DND-41 (cell line): ENCODE measurements around the gene ERH.

Experiments
- ATAC-seq: fragments of 200-7000 bp; cut with Tn5 transposase; 3 replicates; pipeline ENCODE4 v1.9.1; 2021; ENCODE audit warnings: low read depth; ENCODE audit not compliant: insufficient read depth
- DNase-seq: peaks from one replicate; pipeline ENCODE4 v3.0.0-alpha.2; 2020
- H2AFZ ChIP-seq: 2 replicates; pipeline ENCODE4 v1.6.0; 2012; ENCODE audit warnings: low read depth, low read length
- H3K27ac ChIP-seq: 2 replicates; pipeline ENCODE4 v1.5.1; 2012; ENCODE audit warnings: low read length, inconsistent platforms
- H3K27me3 ChIP-seq: fragments of 200-600 bp; sonication (generic); 2 replicates; pipeline ENCODE4 v1.6.0; 2012; ENCODE audit warnings: low read length, mild to moderate bottlenecking, inconsistent platforms; ENCODE audit not compliant: insufficient read depth, poor library complexity
- H3K36me3 ChIP-seq: 2 replicates; pipeline ENCODE4 v1.5.1; 2012; ENCODE audit warnings: low read length, inconsistent platforms; ENCODE audit not compliant: insufficient read depth
- H3K4me1 ChIP-seq: 2 replicates; pipeline ENCODE4 v1.5.1; 2012; ENCODE audit warnings: mild to moderate bottlenecking, low read length; ENCODE audit not compliant: insufficient read depth
- H3K4me2 ChIP-seq: 2 replicates; pipeline ENCODE4 v1.6.0; 2012; ENCODE audit warnings: mild to moderate bottlenecking, moderate library complexity, low read length, inconsistent platforms; ENCODE audit not compliant: insufficient read depth
- H3K4me3 ChIP-seq, 2 experiments: fragments of 200-600 bp in 1 of 2; shearing (Covaris generic) in 1 of 2; 2 replicates each; pipeline ENCODE4 v1.5.1; 2012 to 2016; ENCODE audit warnings: inconsistent platforms in 2 of 2, low read length in 2 of 2, mild to moderate bottlenecking in 2 of 2, low read depth in 1 of 2, moderate library complexity in 1 of 2
- H3K79me2 ChIP-seq: 2 replicates; pipeline ENCODE4 v1.6.0; 2012; ENCODE audit warnings: low read length, inconsistent platforms; ENCODE audit not compliant: insufficient read depth
- H3K9ac ChIP-seq: 2 replicates; pipeline ENCODE4 v1.6.0; 2012; ENCODE audit warnings: low read depth, mild to moderate bottlenecking, inconsistent platforms, low read length, moderate library complexity
- H3K9me3 ChIP-seq: 2 replicates; pipeline ENCODE4 v1.5.1; 2012; ENCODE audit warnings: low read length, moderate library complexity, mild to moderate bottlenecking, inconsistent platforms; ENCODE audit not compliant: insufficient read depth, severe bottlenecking
- H4K20me1 ChIP-seq: 2 replicates; pipeline ENCODE4 v1.6.0; 2012; ENCODE audit warnings: low read length; ENCODE audit not compliant: insufficient read depth
- EZH2 ChIP-seq: IDR thresholded peaks from 3 replicates; pipeline ENCODE4 v1.6.1; 2012; ENCODE audit warnings: borderline replicate concordance, low read depth, mild to moderate bottlenecking, moderate library complexity, low read length, inconsistent platforms; ENCODE audit not compliant: severe bottlenecking
- TF ChIP-seq, protein P1 (sequence below): IDR thresholded peaks from 2 replicates; pipeline ENCODE4 v1.5.1; 2012; ENCODE audit warnings: borderline replicate concordance, low read length, moderate library complexity, mild to moderate bottlenecking; ENCODE audit not compliant: poor library complexity, severe bottlenecking; ENCODE audit errors: extremely low read depth

Gene ERH

DNA sequence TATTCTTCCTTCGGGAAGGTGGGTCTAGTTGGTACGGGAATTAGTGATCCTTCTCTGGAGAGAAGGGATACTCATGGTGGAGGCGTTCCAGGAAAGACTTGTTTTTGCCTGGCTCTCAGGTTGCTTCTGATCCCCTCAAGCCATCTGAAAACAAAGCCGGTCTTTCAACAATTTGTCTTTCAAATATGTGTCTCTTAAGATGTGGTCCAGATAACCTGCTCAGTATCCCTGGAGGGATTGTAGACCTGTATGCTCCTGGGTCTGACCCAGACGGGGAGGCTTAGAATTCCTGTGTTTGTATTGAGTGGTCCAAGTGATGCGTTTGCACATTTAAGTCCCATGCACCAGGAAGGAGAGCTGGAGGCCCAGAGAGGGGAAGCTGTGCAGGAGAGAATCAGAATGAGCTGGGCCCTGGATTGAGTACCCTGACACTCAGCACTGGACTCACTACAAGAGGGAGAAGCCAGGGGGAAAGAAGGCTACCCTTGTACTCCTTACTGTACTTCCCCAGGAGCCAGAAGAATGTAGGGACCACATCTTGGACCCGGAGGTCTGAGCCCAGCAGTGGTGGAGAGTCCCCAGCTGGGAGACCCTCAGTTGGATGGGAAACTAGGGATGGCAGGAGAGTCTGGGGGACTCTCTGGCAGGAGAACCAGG is 40.4 kb downstream of the ERH start:
- no peaks in the 10 kb centered on the region for H3K4me1 ChIP-seq
- H3K4me3 ChIP-seq: no peak overlapping the region
- H3K79me2 ChIP-seq: no peaks in the 10 kb centered on the region
- H3K27me3 ChIP-seq: no peaks in the 10 kb centered on the region
- H2AFZ ChIP-seq: no peak overlapping the region
- no peaks in the 10 kb centered on the region for H4K20me1 ChIP-seq
- TF ChIP-seq, protein P1, sequence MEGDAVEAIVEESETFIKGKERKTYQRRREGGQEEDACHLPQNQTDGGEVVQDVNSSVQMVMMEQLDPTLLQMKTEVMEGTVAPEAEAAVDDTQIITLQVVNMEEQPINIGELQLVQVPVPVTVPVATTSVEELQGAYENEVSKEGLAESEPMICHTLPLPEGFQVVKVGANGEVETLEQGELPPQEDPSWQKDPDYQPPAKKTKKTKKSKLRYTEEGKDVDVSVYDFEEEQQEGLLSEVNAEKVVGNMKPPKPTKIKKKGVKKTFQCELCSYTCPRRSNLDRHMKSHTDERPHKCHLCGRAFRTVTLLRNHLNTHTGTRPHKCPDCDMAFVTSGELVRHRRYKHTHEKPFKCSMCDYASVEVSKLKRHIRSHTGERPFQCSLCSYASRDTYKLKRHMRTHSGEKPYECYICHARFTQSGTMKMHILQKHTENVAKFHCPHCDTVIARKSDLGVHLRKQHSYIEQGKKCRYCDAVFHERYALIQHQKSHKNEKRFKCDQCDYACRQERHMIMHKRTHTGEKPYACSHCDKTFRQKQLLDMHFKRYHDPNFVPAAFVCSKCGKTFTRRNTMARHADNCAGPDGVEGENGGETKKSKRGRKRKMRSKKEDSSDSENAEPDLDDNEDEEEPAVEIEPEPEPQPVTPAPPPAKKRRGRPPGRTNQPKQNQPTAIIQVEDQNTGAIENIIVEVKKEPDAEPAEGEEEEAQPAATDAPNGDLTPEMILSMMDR: no peak
- TF ChIP-seq EZH2: no peak
- ATAC-seq: no peak
- no peak for DNase-seq
- H3K9ac ChIP-seq: no peak overlapping the region
- H3K36me3 ChIP-seq: no peaks in the 10 kb centered on the region
- H3K27ac ChIP-seq: no peak overlapping the region
- no peak overlapping the region for H3K4me2 ChIP-seq
- no peaks in the 10 kb centered on the region for H3K9me3 ChIP-seq

DNA sequence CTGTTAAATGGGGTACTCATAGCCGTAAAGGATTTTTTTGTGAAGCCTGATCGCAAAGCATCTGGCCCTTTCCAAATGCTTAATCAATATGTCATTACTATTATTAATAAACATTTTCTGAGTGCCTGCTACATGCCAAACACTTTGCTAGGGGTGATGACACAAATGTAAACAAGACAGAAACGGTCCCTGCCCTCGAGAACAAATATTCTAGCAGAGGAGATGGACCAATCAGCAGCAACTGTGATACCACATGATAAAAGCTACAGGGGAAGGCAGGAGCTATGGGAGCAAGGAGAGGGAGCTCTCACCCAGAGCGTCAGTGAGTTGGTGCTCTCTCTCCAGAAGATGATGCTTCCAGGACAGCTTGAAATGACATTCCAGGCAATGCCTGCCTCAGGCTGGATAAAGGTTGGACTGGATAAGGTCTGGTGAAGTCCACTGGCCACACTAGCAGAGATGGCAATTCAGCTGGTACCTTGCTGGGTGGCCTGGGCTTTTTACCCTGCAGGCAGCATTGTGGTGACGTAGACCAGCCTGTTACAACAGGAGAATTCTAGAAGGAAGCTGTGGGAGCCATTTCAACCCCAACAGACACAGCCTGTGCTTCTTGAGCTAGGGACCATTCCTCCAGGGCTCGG is 41.1 kb downstream of the ERH start:
- no peak for DNase-seq
- H3K4me2 ChIP-seq: no peak overlapping the region
- H3K36me3 ChIP-seq: no peaks in the 10 kb centered on the region
- H3K4me1 ChIP-seq: no peaks in the 10 kb centered on the region
- peaks cover 4% of the 10 kb centered on the region; the same call in 1 of the 2 replicates for H4K20me1 ChIP-seq
- H3K9ac ChIP-seq: no peak overlapping the region
- H3K27ac ChIP-seq: no peak overlapping the region
- no peaks in the 10 kb centered on the region for H3K27me3 ChIP-seq
- no peak overlapping the region for H2AFZ ChIP-seq
- TF ChIP-seq, protein P1: no peak
- no peak for TF ChIP-seq EZH2
- no peak for ATAC-seq
- no peaks in the 10 kb centered on the region for H3K9me3 ChIP-seq
- no peak overlapping the region for H3K4me3 ChIP-seq
- H3K79me2 ChIP-seq: no peaks in the 10 kb centered on the region

DNA sequence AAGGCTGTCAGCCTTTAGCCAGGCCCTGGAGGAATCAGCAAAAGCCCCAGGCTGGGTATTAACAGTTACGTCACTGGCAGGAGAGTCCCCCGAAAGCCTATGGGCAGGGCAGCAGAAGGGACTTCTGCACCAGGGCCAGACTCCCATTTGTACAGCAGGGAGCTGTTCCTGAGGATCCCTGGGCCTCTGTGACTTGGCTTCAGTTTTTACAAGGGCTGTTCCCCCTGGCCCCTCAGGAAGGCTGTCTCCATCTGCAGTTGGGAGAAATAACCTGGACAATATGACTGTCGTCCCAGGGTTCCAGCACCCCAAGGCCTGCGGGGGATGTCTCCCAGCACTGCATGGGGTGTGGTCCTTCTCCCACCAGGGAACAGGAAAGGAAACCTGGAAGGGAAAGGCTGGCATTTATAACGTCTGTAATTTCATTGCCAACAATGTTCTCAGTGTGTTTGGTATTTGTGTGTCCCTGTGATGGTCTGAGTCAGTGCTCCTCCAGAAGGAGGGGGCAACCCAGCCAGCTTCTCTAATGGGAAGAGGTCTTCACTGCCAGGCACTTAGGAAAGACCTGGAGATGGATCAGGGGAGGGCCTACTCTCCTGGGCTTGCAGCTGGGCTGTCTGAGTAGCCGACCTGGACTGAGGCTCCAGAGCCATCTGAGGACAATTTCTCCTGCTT is 42.4 kb downstream of the ERH start:
- Histone ChIP-seq H3K9me3 (no peaks in the 10 kb centered on the region), H2AFZ (no peak overlapping the region), H3K4me2 (no peak overlapping the region), H3K4me3 (no peak overlapping the region), H3K27me3 (no peaks in the 10 kb centered on the region), H3K79me2 (no peaks in the 10 kb centered on the region), H3K4me1 (no peaks in the 10 kb centered on the region), H3K9ac (no peak overlapping the region), H3K36me3 (no peaks in the 10 kb centered on the region), H3K27ac (no peak overlapping the region), H4K20me1 (peaks cover 4% of the 10 kb centered on the region; the same call in 1 of the 2 replicates)
- TF ChIP-seq, protein P1: no peak
- no peak for TF ChIP-seq EZH2
- DNase-seq: no peak
- ATAC-seq: no peak
